Right lung (tissue), 5 donors: ENCODE results near the gene BSCL2. TPM values are rescaled to one million over a fixed set of nuclear protein-coding genes. Genes with fewer than 3 reads are reported as not detected.
"Not testable (repeated sequence)": the region's sequence is repeated elsewhere in the genome, so short reads cannot be mapped to it uniquely, and the experiment has no call there.

Experiments
- DNase-seq, 2 donors: peaks; one replicate each; pipeline ENCODE4 v3.0.0-alpha.2; 2013
- polyA plus RNA-seq, 5 donors: library from polyadenylated mRNA; unstranded; fragments of 120-200 nt; gene quantifications; one replicate each; pipeline versions ENCODE4 v1.2.1 to v1.2.3, GENCODE V29; 2013; ENCODE audit warnings: inconsistent platforms in 1 of 5, low replicate concordance in 1 of 5; ENCODE audit not compliant: insufficient read length in 5 of 5, insufficient read depth in 1 of 5

Gene BSCL2
- polyA plus RNA-seq, 5 donors = 38.0 to 50.3 (median 45.9) TPM

DNA sequence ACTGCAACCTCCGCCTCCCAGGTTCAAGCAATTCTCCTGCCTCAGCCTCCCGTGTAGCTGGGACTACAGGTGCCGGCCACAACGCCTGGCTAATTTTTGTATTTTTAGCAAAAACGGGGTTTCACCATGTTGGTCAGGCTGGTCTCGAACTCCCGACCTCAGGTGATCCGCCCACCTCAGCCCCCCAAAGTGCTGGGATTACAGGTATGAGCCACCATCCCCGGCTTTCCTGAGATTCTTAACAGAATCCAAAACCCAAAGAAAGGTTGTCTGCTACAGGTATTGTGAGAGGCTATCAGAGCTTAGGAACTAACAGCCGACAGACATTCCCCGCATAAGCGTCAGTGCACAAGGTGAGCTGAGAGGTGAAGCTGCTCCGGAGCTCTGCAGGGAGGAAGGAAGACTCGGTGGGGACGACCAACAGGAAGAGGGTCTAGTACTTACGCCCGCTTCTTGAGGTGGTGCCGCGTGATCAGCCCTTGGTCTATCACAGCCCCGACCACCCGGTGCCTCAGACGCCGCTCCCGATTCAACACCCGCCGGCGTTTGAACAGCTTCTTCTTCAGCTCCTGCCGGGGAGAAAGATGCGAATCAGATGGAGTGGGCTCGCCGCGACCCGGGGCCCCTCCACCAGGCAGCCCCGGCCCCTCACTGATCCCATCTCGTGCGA, 42.7 kb downstream of the BSCL2 start:
- no peak for DNase-seq

DNA sequence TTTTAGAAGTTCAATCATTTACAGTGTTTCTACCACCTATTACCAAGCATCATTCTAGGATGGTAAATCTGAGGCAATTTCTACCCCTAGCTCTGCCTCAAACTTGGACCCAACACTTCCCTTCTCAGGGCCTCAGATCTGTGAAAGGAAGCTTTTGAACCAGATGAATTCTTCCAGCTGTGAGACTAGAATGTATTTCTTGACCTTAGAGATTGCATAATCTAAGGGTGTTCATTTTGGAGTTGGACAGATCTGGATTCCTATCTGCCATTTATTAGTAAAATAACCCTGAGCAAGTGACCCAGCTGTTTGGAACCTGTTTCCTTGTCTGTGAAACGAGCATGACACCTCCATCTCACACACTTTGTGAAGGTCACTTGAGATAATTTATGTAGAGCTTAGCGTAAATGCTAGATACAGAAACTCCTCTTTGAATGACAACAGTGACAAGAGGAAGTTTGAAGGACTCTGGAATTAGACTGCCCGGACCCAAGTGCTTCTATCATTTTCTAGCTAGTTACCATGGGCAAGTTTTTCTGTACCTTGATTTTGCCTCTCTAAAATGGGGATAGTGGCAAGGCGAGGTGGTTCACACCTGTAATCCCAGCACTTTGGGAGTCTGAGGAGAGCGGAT, 50.3 kb downstream of the BSCL2 start:
- DNase-seq = no peak

DNA sequence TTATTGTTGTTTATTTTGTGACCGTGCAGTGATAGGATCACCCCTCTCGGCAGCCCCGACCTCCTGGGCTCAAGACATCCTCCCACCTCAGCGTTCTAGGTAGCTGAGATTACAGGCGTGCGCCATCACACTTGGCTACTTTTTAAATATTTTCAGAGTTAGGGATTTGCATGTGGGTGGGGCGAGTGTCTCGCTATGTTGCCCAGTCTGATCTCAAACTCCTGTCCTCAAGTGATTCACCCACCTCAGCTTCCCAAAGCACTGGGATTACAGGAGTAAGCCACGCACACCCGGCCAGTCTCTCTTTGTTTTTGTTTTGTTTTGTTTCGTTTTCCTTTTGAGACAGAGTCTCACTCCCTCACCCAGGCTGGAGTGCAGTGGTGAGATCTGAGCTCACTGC, 52.9 kb downstream of the BSCL2 start:
- no peak for DNase-seq

DNA sequence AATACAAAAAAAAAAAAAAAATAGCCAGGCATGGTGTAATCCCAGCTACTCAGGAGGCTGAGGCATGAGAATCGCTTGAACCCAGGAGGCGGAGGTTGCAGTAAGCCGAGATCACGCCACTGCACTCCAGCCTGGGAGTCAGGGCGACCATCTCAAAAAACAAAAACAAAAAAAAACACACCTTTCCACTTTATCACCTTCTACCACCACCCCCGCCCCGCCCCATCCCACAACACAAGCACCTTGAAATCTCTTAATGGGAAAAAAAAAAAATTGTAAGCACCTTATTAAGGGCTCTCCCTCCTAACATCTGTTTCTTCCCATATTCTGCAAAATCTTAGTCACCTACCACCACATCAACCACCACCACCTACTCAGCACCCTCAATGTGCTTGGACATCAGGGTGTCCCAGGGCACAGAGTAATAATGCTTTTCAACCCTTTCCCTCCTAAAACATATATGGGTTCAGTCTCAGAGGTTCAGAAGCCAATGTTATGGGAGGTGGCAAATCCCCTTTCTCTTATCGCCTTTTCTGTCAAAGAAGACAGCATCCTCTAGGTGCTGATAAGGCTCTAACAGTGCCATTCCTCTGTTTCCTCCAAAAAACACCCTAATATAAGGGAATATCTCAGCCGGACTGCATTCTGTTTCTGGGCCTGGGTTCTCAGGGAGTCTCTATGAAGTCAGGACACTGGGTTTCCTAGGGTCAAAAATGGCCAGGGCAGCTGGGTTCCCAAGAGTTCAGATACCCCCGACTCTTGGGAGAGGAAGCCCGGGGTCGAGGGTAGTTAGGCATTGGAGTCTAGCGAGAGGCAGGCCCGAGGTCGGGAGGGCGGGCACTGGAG, 54.8 kb downstream of the BSCL2 start:
- DNase-seq = no peak

DNA sequence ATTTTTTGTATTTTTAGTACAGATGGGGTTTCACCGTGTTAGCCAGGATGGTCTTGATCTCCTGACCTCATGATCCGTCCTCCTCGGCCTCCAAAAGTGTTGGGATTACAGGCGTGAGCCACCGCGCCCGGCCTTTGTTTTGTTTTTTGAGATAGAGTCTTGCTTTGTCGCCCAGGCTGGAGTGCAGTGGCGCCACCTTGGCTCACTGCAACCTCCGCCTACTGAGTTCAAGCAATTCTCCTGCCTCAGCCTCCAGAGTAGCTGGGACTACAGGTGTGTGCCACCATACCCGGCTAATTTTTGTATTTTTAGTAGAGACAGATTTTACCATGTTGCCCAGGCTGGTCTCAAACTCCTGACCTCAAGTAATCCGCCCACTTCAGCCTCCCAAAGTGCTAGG, 56.9 kb downstream of the BSCL2 start:
- not testable (repeated sequence) for DNase-seq

DNA sequence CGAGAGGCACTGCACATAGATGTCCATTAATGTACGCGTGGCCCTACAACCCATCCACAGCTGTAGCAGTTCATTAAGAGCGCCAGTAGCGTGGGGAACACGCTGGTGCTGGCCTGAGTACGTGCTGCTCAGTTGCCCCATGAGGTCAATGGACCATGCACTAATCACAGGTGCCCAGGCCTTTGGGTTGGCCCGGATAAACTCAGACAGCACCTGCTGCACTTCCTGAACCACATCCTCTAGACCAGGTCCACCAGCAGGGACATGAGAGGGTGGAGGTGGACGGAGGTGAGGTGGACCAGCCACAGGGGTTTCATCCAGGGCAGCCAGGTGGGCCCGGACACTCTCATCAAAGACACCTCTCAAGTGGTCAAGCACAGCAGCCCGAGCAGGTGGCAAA, 57.7 kb downstream of the BSCL2 start:
- DNase-seq = no peak

DNA sequence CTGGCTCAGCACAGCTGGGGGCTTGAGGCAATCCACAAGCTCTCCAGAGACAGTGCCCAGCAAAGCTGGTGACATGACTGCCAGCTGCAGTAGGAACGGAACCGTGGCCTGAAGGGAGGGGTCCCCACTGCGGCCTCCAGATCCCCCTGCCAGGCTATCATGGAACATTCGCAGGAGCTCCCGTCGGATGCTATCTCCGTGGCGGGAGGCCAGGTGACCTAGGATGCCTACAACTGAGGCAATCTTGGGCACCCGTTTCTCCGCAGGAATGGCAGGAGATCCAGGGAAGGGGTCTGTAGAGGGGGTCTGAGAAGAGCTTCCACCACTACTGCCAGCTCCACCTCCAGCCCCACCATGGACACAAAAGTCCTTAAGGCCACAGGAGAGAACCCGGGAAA, 58.3 kb downstream of the BSCL2 start:
- no peak for DNase-seq

DNA sequence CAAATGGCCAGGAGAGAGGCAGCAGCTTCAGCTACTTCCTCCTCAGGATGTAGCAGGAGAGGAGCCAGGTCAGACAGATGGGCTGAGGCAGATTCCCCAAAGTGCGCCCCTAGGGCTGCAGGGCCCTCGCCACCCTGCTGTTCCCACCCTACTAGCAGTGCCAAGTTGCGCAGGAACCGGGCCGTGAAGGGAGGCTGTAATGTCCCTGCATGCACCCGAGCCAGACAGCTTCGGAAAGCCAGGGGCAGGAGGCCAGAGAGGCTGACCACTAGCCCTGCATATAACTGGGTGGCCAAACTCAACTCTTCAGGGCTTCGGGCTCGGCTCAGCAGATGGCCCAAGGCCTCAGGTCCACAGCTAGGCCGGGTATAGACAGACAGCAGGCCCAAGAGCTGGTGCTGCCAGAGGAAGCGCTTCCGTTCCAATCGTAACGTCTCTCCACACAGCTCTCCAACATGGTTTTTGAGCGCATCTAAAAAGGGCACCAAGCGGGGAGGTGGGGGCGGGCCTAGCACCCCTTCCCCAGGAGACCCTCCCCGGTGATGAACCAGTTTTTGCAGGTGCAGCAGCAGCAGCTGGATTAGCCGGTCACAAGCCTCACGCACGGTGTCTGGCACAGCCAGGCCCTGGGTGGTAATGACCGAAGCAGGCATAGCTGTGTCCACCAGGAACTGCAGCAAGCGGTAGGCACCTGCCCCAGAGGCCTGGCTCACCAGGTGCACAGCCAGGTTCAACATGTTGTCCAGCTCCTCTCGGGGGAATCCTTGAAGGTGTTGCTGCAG, 58.8 kb downstream of the BSCL2 start:
- DNase-seq = no peak

DNA sequence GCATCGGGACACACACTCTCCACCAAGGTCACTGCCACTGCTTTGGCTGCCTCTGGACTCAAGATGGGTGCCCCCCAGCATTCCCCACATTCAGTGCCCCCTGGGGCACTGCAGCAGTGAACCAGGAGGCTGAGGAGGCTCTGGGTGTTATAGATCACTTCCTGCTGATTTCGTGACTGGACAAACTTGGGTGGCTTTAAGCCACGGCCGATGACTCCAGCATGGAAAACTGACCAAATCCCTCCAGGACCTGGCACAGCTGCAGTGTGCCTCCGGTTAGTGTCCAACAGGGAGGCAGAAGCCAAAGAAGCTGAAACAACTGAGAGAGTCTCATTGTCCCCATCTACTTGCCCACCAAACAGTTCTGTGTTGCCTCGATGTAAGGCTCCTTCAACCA, 59.6 kb downstream of the BSCL2 start:
- DNase-seq = no peak

DNA sequence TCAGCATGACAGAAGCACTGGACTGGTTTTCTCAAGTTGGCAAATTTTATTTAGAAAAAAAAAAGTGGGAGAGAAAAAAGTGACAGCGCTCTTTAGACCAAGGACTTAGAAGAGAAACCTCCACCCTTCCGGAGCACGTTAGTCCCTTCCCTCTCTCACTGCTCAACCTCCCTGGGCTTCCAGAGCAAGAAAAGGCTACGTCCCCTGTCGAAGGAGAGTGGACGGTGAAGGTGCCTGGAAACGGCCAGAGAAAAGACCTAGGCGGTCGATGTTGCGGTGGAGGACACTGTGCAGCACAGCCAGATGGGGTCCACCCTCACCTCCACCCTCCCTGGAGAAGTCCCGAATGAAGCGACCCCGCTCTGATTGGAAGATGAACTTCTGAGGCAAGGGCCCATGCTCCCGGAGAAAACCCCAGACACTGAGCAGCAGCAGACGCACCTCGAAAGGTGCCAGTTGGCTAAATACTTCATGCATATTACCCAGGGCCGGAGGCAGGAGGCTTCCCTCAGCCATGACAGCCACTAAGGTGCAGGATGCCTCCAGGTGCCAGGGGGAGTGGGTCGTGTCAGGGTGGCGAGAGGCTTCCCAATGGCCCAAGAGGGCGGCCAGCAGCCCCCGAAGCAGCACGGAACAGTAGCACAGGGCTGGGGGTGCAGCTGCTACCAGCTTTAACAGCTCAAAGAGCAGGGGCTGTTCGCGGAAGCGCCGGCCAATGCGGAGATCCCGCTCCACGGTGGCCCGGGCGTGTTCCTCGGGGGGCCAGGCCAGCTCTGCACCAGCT, 60.2 kb downstream of the BSCL2 start:
- no peak for DNase-seq

DNA sequence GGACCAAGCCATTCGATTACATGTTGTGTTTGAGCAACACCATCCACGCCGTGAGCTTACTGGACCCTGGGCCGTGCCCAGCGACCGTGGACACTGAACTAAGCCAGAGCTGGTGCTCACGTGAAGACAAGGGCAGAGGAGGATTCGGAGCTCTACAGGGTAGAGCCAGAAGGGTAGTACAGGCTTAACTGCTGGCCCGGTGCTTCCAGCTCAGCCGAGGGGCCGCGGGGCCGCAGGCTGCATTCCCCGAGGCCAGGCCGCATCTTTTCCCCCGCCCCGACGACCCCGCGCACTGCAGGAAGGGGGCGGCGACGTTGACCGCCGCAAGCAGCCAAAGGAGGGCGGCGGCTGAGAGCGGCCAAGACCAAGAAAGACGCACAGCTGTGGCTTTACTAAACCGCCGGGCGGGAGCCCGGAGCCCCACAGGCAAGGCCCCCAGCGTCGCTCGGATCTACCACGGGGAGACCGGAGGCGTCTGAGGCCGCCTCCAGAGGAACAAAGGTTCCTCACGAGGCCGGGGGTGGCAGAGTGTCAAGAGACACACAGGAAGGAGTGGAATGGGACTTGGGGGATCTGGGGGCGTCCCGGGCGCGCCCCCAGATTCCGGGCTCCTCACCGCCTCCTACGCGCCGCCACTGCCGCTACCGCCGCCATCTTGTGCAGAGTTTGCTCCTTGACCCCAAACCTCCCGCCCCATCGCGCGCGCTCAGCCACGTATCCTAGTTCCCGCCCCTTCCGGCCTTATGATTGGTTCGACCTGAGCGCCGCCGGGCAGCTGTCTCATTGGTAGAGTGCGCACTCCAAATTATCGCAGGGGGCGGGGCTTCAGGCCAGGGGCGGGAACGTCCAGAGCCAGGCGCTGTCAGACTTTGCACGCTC, 61.0 kb downstream of the BSCL2 start, which contains the start of gene GANAB:
GANAB (minus strand) TSS at position 668 of the 879 bp plus-strand sequence; CDS start at position 654, 14 bp downstream.
- DNase-seq = peak; percentile 97 to 98

DNA sequence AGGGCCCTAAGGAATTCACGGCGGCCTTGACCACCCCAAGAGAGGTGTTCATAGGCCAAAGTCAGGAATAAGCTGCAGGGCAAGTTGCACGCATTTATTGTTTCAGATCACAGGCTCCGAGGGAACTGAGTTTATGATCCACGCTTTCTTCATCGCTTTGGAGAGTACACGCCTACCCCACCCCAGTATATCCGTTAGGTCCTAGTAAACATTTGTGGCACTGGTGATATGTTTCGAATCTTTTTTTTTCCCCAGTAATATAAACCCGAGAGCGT, 61.6 kb downstream of the BSCL2 start:
- no peak for DNase-seq

DNA sequence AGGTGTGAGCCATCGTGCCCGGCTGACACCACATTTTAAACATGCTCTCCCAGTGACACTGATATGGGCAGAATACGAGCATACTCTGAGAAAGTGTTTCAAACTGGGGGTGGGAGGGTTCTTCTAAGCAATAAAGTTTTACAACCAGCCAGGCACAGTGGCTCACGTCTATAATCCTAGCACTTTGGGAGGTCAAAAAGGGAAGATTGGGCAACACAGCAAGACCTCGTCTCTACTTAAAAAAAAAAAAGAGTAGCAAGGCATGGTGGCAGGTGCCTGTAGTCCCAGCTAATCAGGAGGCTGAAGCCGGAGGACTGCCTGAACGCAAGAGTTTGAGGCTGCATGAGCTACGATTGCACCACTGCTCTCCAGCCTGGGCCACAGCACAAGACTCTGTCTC, 63.0 kb downstream of the BSCL2 start:
- no peak for DNase-seq

Other genes starting within 250 kb of the BSCL2 start
- gene AHNAK, start 160.6 kb downstream of the BSCL2 start, polyA plus RNA-seq = 100 to 1,000 TPM; 154 to 240 (median 173) TPM
- gene EEF1G, start 133.5 kb downstream of the BSCL2 start, polyA plus RNA-seq = 1,000 to 10,000 TPM; 2,119 to 2,744 (median 2,318) TPM
- gene TUT1, start 115.9 kb downstream of the BSCL2 start, polyA plus RNA-seq = 10 to 100 TPM; 22.4 to 26.3 (median 25.0) TPM
- 100 to 1,000 TPM in 1 of 5 donors, 10 to 100 TPM in 4; 88.1 to 103 (median 95.4) TPM for gene MTA2, start 105.6 kb downstream of the BSCL2 start, polyA plus RNA-seq
- 10 to 100 TPM; 32.6 to 57.4 (median 49.5) TPM for gene EML3, start 94.6 kb downstream of the BSCL2 start, polyA plus RNA-seq
- gene ROM1, start 94.2 kb downstream of the BSCL2 start, polyA plus RNA-seq = 1 to 10 TPM; 3.3 to 7.5 (median 4.8) TPM
- gene B3GAT3, start 85.4 kb downstream of the BSCL2 start, polyA plus RNA-seq = 10 to 100 TPM; 17.4 to 39.9 (median 26.4) TPM
- 100 to 1,000 TPM; 288 to 339 (median 312) TPM for gene GANAB, start 60.8 kb downstream of the BSCL2 start, polyA plus RNA-seq
- 10 to 100 TPM; 12.0 to 19.6 (median 14.3) TPM for gene INTS5, start 54.1 kb downstream of the BSCL2 start, polyA plus RNA-seq
- 10 to 100 TPM; 45.9 to 64.1 (median 52.8) TPM for gene C11orf98, start 42.2 kb downstream of the BSCL2 start, polyA plus RNA-seq
- 1 to 10 TPM; 4.8 to 9.0 (median 7.1) TPM for gene CSKMT, start 42.1 kb downstream of the BSCL2 start, polyA plus RNA-seq
- 10 to 100 TPM in 1 of 5 donors, 1 to 10 TPM in 4; 5.0 to 10.8 (median 6.7) TPM for gene UQCC3, start 35.8 kb downstream of the BSCL2 start, polyA plus RNA-seq
- gene LBHD1, start 35.2 kb downstream of the BSCL2 start, polyA plus RNA-seq = 1 to 10 TPM; 4.9 to 9.5 (median 8.8) TPM
- 100 to 1,000 TPM; 132 to 176 (median 145) TPM for gene UBXN1, start 28.4 kb downstream of the BSCL2 start, polyA plus RNA-seq
- 1 to 10 TPM in 1 of 5 donors, under 1 TPM in 4; 0.37 to 1.3 (median 0.55) TPM for gene LRRN4CL, start 17.9 kb downstream of the BSCL2 start, polyA plus RNA-seq
- gene GNG3, start 252 bp upstream of the BSCL2 start, polyA plus RNA-seq = 1 to 10 TPM in 4 of 5 donors, under 1 TPM in 1; 0.73 to 1.7 (median 1.5) TPM
- 10 to 100 TPM; 73.0 to 85.8 (median 81.9) TPM for gene HNRNPUL2, start 20.0 kb upstream of the BSCL2 start, polyA plus RNA-seq
- 10 to 100 TPM; 36.1 to 47.0 (median 37.1) TPM for gene TTC9C, start 21.1 kb upstream of the BSCL2 start, polyA plus RNA-seq
- gene ZBTB3, start 46.7 kb upstream of the BSCL2 start, polyA plus RNA-seq = 1 to 10 TPM; 5.6 to 9.6 (median 7.0) TPM
- gene POLR2G, start 54.2 kb upstream of the BSCL2 start, polyA plus RNA-seq = 100 to 1,000 TPM; 136 to 186 (median 153) TPM
- 10 to 100 TPM; 23.5 to 30.7 (median 25.7) TPM for gene TAF6L, start 64.0 kb upstream of the BSCL2 start, polyA plus RNA-seq
- 10 to 100 TPM; 48.2 to 59.9 (median 51.2) TPM for gene TMEM179B, start 80.0 kb upstream of the BSCL2 start, polyA plus RNA-seq
- 10 to 100 TPM; 18.8 to 28.1 (median 21.0) TPM for gene TMEM223, start 84.6 kb upstream of the BSCL2 start, polyA plus RNA-seq
- 100 to 1,000 TPM; 111 to 162 (median 134) TPM for gene NXF1, start 98.0 kb upstream of the BSCL2 start, polyA plus RNA-seq
- gene STX5, start 124.6 kb upstream of the BSCL2 start, polyA plus RNA-seq = 10 to 100 TPM; 46.7 to 58.3 (median 55.5) TPM
- gene TEX54, start 125.4 kb upstream of the BSCL2 start, polyA plus RNA-seq = under 1 TPM in 2 of 5 donors, not detected in 3; 0.34 to 0.37 TPM
- gene WDR74, start 132.2 kb upstream of the BSCL2 start, polyA plus RNA-seq = 10 to 100 TPM; 35.6 to 50.3 (median 42.9) TPM
- gene SLC3A2, start 173.5 kb upstream of the BSCL2 start, polyA plus RNA-seq = 100 to 1,000 TPM; 167 to 197 (median 172) TPM
- gene CHRM1, start 213.9 kb upstream of the BSCL2 start, polyA plus RNA-seq = 1 to 10 TPM in 1 of 5 donors, under 1 TPM in 4; 0.58 to 1.3 (median 0.76) TPM